ENCODE results near the gene ADAMTSL1. TPM values are rescaled to one million over a fixed set of nuclear protein-coding genes. Genes with fewer than 3 reads are reported as not detected.
A peak's percentile ranks its signal among the peaks of the same experiment; 100 is the strongest.

ADAMTSL1 gene
- total RNA-seq, 4 donors from 2014 or later: 21.3 to 138 (median 125) TPM

GRCh38 chr9:18707061-18707461 lies 233.1 kb downstream of the ADAMTSL1 start:
- peak overlapping the region in 2 of 4 donors; percentile 27 to 33 for H3K27ac ChIP-seq
- peaks cover 0 to 11% of the 10 kb centered on the region in 2 donors for H3K36me3 ChIP-seq
- no peak for TF ChIP-seq POLR2AphosphoS5 (IDR thresholded peaks at IDR 0.05)
- no peak for TF ChIP-seq CTCF (IDR thresholded peaks at IDR 0.05)
- no peak for TF ChIP-seq EP300 (IDR thresholded peaks at IDR 0.05)
- no peak for TF ChIP-seq POLR2A (IDR thresholded peaks at IDR 0.05)
- peak; percentile 74 for ATAC-seq
- 50 to 52% methylated on average over 3 of the region's 5 CpGs for WGBS, 2 donors (ENCODE audit: low coverage in 1 of 2)
- H3K27me3 ChIP-seq: no peaks in the 10 kb centered on the region
- no peak overlapping the region for H3K4me3 ChIP-seq
- H3K4me1 ChIP-seq: peaks cover 0 to 64% (median 13%) of the 10 kb centered on the region in 3 donors
- H3K9me3 ChIP-seq: no peaks in the 10 kb centered on the region

- Histone ChIP-seq H3K36me3 (peaks cover 0 to 11% of the 10 kb centered on the region in 2 donors), H3K9me3 (no peaks in the 10 kb centered on the region), H3K27me3 (no peaks in the 10 kb centered on the region), H3K4me3 (no peak overlapping the region), H3K27ac (peak overlapping the region in 2 of 4 donors; percentile 27 to 33), H3K4me1 (peaks cover 0 to 58% (median 13%) of the 10 kb centered on the region in 3 donors)
- no peak for TF ChIP-seq CTCF (IDR thresholded peaks at IDR 0.05)
- no peak for TF ChIP-seq EP300 (IDR thresholded peaks at IDR 0.05)
- TF ChIP-seq POLR2AphosphoS5 (IDR thresholded peaks at IDR 0.05): no peak
- no peak for TF ChIP-seq POLR2A (IDR thresholded peaks at IDR 0.05)
- ATAC-seq: no peak
- WGBS, 2 donors (ENCODE audit: low coverage in 1 of 2): 51 to 63% methylated on average over 7 to 8 of the region's 8 CpGs
These were observed 233.7 kb downstream of the ADAMTSL1 start for GRCh38 chr9:18707489-18708205.

- no peak overlapping the region for H3K27ac ChIP-seq
These were observed 234.5 kb downstream of the ADAMTSL1 start for GRCh38 chr9:18708429-18708828.

GRCh38 chr9:18710065-18710464 lies 236.1 kb downstream of the ADAMTSL1 start:
- Histone ChIP-seq H3K27ac (no peak overlapping the region), H3K4me1 (peaks cover 0 to 34% (median 8%) of the 10 kb centered on the region in 3 donors), H3K27me3 (no peaks in the 10 kb centered on the region), H3K4me3 (no peak overlapping the region), H3K36me3 (peaks cover 0 to 11% of the 10 kb centered on the region in 2 donors), H3K9me3 (no peaks in the 10 kb centered on the region)
- ATAC-seq: peak; percentile 60
- 100% methylated on average over 1 of the region's 1 CpG; no CpG with 5 or more reads in 1 of the 2 donors for WGBS, 2 donors (ENCODE audit: low coverage in 1 of 2)
- TF ChIP-seq CTCF (IDR thresholded peaks at IDR 0.05): no peak
- no peak for TF ChIP-seq POLR2A (IDR thresholded peaks at IDR 0.05)
- no peak for TF ChIP-seq POLR2AphosphoS5 (IDR thresholded peaks at IDR 0.05)
- no peak for TF ChIP-seq EP300 (IDR thresholded peaks at IDR 0.05)

More at GRCh38 chr9:18708429-18708828, 234.5 kb downstream of the ADAMTSL1 start:
- Histone ChIP-seq H3K9me3 (no peaks in the 10 kb centered on the region), H3K4me3 (no peak overlapping the region), H3K27me3 (no peaks in the 10 kb centered on the region), H3K36me3 (peaks cover 0 to 11% of the 10 kb centered on the region in 2 donors), H3K4me1 (peaks cover 0 to 50% (median 13%) of the 10 kb centered on the region in 3 donors)
- WGBS, 2 donors (ENCODE audit: low coverage in 1 of 2): 50 to 64% methylated on average over 3 to 4 of the region's 4 CpGs
- ATAC-seq: no peak
- TF ChIP-seq POLR2AphosphoS5 (IDR thresholded peaks at IDR 0.05) (no peak), EP300 (IDR thresholded peaks at IDR 0.05) (no peak), CTCF (IDR thresholded peaks at IDR 0.05) (no peak), POLR2A (IDR thresholded peaks at IDR 0.05) (no peak)

- TF ChIP-seq POLR2AphosphoS5 (IDR thresholded peaks at IDR 0.05) (no peak), CTCF (IDR thresholded peaks at IDR 0.05) (no peak), EP300 (IDR thresholded peaks at IDR 0.05) (no peak)
- Histone ChIP-seq H3K27me3 (no peaks in the 10 kb centered on the region), H3K4me1 (no peaks in the 10 kb centered on the region), H3K4me3 (no peak overlapping the region), H3K9me3 (no peaks in the 10 kb centered on the region), H3K36me3 (peaks cover 0 to 29% of the 10 kb centered on the region in 2 donors), H3K27ac (no peak overlapping the region)
- no peak for ATAC-seq
- WGBS, 2 donors (ENCODE audit: low coverage in 1 of 2): 73 to 86% methylated on average over 2 of the region's 2 CpGs
These were observed 243.8 kb downstream of the ADAMTSL1 start for GRCh38 chr9:18717759-18718158.
